T follicular helper cell (primary cell): ENCODE measurements around the gene SIX1.

Experiments
- DNase-seq: peaks from one replicate; pipeline ENCODE4 v3.0.0-alpha.2; 2020; ENCODE audit warnings: low read depth
- total RNA-seq, 2 experiments: gene quantifications; one replicate each; lab custom pipeline; 2026; lab: John Stamatoyannopoulos, UW

The SIX1 gene
- 0.04 to 0.06 reads per million in 2 experiments for total RNA-seq

DNA sequence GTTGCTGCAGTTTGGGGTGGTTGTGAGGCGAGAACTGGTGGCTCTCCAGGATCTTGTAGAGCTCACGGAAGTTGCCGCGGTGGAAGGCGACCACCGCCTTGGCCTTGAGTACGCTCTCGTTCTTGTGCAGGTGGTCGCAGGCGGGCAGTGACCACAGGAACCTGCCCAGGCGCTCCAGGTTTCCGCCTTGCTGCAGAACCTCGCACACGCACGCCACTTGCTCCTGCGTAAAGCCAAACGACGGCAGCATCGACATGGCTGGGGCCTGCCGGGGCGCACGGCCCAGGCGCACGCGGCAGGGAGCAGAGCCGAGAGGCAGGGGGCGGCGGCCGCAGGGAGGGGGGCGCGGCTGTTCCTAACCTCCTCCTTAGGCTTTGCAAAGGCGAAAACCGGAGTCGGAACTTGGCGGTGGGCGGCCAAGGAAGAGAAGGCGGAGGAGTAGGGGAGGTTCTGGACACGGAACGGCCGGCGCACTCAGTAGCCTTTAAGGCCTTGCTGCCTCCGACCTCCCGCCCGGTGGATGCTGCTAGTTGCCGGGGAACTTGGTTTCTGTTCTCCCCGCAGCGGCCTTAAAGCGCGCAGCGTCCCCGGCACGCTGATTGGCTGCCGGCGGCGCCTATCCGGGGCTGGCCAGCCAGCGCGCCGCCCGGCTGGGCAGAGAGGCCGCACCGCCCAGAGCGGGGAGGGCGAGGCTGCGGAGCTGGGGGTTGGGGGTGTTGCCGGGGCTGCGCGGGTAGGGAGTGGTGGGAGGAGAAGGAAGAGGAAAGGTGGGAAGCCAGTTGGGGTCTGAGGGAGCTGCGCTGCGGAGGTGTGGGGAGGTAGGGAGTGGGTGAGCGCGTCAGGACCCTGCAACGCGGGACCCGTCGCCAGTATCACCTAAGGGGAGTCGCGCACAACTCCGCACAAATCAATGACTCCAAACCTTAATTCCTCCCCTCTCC is at the start of gene SIX1:
SIX1 (minus strand) TSS at position 544 of the 941 bp plus-strand sequence; CDS start at position 256, 288 bp downstream.
- no peak for DNase-seq

DNA sequence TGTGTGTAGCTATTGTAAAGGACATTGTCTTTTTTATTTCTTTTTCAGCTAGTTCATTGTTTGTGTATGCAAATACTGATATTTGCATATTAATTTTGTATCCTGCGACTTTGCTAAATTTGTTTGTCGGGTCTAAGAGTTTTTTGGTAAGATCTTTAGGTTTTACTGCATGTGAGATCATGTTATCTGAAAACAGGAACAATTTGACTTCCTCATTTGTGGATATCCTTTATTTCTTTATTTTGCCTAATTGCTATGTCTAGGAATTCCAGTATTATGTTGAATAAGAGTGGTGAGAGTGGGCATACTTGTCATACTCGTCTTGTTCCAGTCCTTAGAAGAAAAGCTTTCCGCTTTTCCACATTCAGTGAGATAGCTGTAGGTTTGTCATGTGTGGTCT is 46.0 kb upstream of the SIX1 start:
- no peak for DNase-seq

DNA sequence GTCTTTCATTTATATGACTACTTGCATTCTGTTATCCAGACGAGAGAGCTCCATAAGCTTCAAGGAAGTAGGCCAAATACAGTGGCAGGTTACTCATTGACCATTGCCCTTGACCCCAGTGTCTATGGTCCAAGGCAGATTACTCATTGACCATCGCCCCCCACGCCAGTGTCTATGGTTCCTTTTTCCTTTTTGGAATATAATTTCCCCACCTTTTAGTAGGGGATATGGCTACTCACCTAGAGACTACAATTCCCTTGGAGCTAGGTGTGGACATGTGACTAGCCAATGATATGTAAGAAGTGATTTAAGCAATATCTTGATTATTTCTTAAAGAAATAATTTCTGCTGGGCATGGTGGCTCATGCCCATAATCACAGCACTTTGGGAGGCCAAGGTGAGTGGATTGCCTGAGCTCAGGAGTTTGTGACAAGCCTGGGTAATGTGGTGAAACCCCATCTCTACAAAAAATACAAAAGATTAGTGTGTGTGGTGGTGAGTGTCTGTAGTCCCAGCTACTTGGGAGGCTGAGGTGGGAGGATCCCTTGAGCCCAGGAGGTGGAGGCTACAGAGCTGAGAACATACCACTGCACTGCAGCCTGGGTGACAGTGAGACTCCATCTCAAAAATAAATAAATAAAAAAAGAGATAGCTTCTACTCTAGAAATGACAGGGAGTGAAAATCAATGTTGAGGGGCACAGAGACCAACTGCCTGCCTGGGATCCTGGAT is 42.3 kb upstream of the SIX1 start:
- no peak for DNase-seq

DNA sequence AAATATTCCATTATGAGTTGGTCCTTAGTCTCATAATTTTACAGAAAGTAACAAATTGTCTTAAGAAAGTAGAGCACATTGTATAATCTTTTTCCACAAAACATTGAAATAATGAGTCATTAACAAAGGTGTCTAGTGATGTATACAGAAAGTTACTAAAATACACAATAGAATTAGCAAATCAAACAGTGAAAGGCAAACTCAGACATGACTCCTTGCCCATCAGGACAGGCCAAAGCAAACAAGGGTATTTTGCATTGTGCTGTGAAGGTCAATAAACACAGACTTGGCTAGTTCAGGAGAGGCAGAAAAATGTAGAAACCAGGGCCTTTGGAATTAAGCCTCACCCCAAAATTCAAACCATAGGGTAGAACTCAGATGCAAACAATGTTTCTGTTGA is 37.6 kb upstream of the SIX1 start:
- no peak for DNase-seq

DNA sequence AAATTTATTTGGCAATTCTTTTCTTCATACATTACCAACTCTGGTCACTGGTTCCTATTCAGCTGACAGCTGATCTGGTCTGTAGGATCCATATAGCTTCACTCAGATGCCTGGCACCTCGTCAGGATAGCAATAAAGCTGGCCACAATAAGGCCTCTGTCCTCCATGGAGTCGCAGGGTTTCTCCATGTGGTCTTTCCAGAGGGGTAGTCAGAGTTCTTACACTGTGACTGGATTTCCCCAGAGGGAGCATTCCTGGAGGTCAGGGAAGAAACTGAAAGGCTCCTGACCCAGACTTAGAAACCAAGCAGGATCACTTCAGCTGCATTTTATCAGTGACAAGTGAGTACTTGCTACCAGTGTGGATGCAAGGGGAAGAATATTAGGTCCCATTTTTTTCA is 34.9 kb upstream of the SIX1 start:
- no peak for DNase-seq

DNA sequence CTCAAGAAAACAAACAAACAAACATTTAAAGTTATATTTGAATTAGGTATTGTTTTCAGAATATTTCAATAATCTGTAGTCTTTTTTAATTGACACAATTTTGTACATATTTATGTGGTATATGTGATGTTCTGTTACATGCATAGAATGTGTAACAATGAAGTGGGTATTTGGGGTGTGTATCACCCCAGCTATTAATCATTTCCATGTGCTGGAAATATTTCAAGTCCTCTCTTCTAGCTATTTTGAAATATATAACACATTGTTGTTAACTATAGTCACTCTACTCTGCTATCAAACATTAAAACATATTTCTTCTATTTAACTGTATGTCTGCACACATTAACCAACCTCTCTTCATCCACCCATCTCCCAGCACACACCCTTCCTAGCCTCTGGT is 32.0 kb upstream of the SIX1 start:
- no peak for DNase-seq

DNA sequence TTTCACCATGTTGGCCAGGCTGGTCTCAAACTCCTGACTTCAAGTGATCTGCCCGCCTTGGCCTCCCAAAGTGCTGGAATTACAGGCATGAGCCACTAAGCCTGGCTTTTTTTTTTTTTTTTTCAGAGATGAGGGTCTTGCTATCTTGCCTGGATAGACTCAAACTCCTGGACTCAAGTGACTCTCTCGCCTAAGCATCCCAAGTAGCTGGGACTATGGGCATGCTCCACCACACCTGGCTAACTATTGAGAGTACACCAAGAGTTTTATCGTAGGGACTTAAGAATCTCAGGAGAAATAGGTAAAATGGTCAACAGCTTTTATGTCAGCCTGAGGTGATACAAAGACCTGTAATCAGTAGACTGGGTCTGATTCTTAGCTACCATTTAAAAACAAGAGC is 31.2 kb upstream of the SIX1 start:
- DNase-seq, result no peak

DNA sequence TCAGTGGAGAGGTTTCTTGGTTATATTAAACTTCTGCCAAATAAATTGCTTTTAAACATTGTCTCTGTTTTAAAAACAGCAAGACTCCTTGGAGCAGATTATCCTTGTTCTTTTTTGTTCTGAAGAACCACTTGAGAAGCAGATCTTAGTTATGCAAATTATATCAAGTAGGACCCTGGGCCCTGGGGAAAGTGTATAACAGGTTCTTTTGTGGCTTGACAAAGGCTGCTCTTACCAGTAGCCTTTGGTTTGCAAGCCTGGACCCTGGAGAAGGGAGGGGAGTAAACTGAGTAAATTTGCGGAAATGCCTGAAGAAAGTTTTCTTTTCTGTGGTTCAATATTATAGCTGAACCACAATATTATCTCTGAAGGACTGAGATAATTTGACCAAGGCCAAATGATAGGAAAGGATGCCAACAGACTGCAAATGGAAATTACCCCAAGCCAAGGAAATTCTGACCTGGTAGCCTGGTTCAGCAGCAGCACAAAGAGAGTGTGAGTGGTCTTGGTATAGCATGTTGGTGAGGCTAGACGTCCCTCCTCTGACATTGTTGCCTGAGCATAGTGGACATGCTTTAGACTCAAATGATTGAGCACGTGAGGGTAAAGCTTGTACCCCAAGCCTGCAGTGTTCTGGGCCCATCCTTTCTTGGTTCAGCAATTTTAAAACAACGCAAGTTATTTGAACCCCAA is 30.4 kb upstream of the SIX1 start:
- no peak for DNase-seq

DNA sequence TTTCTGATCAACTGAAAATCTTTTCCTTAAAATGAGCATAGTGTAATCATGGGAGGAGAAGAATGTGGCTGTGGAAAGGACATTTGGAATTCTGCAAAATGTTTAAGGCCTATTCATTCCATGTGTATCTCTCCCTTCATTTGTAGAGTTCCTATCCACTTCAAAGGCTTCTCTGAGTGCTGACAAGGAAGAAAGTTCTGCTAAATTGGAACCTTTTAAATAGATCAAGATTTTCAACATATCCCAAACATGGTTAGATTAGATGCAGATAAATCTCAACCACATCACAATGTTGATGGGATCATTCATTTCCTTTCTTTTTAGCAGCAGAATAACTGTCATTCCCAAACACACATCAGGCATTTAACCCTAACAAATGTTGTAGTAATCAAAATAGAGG is 28.4 kb upstream of the SIX1 start:
- DNase-seq, result no peak

DNA sequence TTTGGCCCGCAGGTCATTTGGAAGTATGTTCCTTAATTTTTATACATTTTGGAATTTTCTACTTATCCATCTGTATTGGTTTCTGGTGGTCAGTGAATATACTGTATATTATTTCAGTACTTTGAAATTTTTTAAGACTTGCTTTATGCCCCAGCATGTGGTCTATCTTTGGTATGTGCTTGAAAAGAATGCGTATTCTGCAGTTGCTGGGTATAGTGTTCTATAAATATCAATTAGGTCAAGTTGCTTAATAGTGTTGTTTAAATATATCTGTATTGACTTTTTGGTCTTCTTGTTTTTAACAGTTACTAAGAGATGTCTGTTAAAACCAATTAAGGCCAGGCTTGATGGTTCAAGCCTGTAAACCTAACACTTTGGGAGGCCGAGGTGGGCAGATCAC is 21.7 kb upstream of the SIX1 start:
- no peak for DNase-seq

DNA sequence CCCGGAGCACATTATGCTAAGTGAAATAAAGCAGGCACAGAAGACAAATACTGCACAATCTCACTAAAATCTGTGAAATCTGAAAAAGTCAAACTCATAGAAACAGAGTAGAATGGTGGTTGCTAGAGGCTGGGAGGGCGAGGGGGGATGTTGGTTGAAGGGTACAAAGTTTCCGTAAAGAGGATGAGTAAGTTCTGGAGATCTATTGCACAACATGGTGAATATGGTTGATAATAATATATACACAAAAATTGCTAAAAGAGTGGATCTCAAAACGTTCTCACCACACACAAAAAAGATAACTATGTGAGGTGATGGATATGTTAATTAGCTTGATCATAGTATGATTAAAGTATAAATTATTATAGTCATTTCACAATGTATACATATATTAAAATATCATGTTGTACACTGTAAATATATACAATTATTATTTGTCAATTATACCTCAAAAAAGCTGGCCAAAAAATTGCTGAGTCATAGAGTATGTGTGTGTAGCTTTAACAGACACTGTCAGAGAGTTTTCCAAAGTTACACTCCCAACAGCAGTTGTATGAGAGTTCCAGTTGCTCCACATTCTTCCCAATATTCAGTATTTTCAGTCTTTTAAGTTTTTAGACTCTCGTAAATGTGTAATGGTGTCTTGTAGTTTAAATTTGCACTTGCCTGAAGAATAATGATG is 19.3 kb upstream of the SIX1 start:
- no peak for DNase-seq

DNA sequence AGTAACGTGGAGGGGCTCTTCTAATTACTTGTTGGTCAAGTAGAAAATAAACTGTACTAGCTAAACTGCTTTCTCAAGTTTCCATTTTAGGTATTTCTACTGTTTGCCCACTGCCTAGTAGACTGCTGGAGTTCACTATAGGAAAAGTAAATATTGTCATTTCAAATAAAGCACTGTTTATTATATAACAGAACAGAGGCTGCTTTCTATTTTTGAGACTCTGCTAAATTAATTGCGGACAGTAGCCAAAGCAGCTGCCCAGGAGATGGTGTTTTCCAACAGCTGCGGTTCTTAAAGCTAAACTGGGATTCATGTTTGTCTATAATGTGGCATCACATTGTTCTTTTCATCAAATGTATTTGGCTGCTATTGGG is 15.9 kb upstream of the SIX1 start:
- DNase-seq, result no peak

DNA sequence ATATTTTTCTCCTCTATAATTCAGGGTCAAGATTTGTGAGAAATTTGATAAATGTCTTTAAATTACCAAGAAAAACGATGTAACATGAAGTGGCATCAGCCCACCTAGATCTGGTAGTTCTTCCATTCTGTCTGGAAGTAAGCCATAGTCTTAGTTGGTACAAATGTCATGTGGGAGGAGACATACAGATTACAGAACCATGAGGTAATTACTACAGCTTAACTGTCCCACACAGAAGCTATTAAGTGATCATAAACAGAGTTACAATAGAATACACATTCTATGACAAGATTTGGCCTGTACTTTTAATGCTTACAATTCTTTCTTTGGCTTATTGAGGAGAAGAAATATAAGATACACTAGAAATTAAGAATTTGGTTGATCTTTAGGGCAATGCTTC is 13.7 kb upstream of the SIX1 start:
- no peak for DNase-seq

DNA sequence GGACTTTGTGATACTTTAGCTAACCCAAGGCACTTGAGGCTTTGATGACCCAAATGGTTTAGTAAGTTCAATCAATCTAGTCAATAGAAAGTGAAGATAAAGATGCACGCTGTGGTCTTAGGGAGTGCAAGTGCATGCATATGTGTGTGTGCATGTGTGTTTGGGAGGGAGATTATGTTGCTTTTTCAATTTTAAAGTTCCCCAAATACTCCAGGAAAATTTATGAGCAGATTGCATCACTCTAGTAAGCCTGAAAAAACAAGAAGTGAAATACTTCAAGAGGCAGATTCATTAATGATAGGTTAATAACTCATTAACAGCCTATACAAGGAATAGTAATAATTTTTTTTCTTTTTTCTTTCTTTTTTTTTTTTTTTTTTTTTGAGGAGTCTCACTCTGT is 12.4 kb upstream of the SIX1 start:
- no peak for DNase-seq

DNA sequence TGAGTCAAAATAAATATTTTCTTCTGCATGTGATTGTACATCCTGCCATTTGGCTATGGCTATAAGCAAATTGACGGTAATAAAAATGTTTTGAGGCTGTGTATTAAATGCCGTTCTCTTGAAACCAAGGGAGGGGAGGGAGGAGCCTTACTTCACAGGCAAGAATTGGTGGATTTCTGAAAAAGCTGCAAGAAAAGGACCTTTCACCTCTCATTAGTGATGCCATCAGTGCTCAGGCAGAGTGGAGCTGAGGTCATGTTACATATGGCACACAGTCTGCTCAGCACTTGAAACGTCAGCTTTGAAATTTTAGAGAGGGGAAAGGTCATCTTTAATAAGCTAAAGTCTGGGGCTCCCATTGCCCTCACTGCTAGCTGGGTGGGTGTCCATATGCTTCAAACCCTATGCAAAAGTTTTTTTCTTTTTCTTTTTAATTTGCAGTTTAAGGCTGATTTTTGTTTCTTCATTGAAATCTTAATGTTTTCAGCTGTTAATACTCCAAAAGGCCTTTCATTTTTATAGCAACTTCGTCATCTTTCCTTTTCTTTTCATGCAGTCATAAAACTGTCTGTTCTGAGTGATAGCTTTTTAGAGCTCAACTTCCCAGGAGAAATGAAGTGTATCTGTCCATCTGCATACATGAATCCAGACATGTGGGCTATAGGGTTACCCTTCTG is 9.8 kb upstream of the SIX1 start:
- no peak for DNase-seq

DNA sequence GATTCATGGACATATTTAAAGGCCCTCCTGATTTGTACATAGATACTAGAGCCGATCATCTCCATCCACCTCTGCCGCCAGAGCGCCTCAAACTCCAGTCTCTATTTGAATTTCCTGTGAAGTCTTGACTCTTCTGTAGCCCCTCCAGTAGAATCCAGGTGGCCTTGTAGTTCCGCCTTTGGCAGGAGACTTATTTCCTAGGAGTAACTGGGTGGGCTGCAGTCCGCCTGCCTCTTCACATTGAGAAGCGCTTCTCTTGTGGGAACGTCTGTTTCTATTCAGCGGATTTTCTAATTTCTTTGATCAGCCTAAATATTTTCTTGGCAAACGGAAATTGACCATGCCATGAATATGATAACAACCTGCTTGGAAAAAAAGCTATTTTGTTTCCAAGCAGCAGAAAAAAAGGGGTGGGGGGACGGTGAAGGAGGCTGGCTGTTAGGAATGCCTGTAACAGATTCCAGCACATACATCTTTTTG is 9.0 kb upstream of the SIX1 start:
- no peak for DNase-seq

DNA sequence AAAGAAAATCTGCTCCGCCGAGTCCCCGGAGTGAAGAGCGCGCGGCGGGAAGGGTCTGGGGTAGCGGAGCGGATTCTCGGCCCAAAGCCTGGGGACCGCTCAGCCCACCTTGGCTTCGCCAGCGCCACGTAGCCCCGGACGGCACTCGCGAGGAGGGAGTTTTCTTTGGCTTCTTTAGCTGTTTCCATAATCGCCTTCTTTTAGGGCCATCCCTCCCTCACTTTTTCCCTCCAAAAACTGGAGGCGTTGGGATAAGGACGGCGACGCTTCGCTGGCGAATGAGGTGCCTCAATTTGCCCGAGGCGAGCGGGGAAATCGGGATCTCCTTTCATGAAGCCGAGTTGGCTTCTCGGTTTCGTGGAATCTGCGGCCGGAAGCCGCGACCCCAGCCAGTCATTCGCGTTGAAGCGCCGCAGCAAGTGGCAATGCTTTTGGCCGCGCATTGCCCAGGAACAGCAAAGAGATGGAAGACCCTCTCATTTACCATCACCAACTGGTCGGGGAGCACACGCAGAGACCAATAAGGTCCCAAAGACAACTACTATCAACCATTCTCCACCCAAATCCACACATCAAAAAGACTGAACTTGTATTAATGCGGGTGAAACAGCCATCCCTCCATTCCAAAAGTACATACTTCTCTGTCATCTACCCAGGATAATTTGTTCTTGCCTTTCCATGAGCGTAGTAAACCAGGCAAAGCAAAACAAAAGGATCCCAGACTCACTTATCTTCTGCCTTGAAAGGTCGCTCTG is 8.4 kb upstream of the SIX1 start:
- DNase-seq, result no peak

DNA sequence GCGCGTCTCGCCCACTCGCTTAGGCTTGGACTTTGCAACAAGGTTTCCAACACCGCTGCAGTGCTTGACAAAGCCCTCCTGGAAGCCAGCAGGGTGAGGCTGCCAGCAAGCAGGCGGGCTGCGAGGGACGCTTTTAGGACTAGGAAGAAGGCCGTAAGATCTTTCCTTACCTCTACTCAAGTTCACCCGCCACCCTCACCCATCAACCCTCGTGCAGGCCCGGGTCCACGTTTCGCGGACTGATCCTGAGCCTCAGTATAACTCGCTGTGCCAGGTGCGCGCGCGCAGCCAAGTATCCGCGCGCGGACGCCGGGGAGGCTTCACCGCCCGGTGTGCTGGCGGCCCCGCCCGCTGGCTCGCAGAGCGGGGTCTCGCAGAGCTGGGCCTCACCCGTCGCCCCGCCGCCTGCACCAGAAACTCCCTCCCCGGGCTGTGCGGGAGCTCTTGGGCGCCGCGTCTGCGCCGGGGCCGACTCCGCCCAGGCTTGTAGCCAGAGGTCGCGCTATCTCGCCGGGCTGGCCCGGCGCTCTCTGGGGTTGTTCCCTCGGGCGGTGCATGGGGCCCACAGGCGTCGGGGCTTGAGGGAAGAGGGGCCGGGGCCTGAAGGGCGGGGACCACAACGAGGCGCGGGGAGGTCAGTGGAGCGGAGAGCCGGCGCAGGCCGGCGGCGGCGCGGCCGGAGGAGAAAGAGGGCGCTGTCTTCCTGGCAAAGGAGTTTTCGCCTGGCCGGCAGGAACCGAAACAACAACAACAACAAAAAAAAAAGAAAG is 7.6 kb upstream of the SIX1 start:
- DNase-seq, result no peak

DNA sequence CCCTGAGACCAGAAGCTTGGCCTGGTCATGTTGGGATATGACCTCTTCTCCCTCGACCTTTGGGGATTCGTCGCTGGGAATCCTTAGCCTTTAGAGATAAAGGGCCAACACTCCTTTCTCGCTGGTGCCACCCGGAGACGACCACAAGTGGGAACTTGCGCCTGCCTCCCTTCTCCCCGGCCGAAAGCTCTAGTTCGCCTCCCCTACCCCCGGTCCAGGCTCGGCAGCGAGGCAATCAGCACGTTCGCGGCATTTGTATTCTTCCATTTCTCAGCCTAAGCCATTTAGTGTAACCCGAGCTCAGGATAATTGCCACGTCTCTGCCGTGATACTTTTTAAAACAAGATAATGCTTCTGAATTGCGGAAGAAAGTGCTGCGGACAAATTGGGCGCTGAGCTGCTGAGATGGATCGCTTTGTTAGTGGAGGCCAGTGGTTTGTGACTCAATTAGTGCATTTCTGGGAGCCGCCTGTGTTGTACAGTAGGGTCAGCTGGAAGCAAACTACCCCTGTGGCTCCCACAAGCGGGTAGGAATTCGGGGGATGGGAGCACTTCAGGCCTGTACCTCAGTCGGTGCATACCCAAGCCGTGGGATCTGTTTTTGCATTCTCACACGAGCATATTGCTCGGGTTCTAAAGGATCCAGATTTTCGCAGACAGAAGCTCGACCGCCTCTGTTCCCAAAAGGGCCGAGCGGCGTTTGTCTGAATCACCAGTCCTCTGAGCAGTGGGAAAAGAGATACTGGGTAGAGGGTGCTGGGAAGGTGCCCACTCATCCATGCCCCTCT is 6.8 kb upstream of the SIX1 start:
- DNase-seq, result no peak
